GM11168 (cell line): Measurements from ENCODE around the gene ANAPC5.

Source experiments
- in situ Hi-C: fragments of 300-500 bp; cut with MboI; formaldehyde crosslinking; loops from one replicate; pipeline ENCODE4 v1.12.0; 2022; ENCODE audit warnings: low sequenced_read_pairs; ENCODE audit not compliant: unreplicated experiment

Gene ANAPC5

DNA sequence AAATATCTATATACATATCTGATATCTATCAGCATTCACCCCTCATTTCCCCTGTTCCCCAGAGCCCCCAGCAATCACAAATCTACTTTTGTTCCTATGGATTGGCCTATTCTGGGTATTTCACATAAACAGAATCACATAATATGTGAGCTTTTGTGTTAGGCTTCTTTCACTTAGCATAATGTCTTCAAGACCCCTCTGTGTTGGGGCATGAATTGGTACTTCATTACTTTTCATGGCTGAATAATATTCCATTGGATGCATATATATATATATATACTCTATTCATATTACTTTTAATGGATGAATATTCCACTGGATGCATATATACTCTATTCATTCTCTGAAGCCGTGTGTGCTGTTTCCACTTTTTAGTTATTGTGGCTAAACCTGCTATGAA is 84.4 kb downstream of the ANAPC5 start:
- in situ Hi-C loops: no loop called here

DNA sequence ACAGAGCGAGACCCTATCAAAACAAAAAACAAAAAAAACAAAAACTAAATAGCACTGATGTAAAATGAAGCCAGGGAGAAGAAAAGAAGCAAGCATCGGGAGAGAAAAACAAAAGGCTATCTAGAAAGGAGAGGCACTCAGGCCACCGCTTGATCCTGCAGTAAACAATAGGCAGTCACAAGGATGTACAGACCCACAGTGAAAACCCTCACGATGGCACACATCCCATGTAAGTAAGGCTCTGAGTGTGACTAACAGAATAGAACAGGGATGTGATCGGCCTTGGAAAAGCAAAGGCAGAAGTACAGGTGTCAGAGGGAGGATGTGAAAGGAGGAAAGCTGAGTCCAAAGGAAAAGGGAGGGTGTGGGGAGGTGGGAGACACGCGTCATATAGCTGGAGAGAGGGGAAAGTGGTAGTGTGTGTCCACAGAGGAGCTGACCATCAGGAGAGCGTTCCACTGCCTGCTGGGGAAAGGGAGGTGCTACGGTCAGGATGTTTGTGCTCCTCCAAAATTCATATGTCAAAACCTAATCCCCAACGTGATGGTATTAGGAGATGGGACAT is 87.2 kb downstream of the ANAPC5 start:
- in situ Hi-C loops: no loop called here

DNA sequence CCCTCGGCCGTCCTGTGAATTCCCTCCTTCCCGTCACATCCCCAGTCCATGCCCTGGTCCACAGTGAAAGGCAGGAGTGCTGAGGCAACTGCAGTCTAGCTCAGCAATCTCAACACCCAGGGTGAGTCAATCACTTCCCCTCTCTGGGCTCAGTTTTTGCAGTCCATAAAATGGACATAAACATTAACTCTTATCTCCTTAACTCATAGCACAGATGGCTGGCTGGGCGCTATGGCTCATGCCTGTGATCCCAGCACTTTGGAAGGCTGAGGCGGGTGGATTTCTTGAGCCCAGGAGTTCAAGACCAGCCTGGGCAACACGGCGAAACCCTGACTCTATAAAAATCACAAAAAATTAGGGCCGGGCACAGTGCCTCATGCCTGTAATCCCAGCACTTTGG is 88.1 kb downstream of the ANAPC5 start:
- in situ Hi-C loops: no loop called here

DNA sequence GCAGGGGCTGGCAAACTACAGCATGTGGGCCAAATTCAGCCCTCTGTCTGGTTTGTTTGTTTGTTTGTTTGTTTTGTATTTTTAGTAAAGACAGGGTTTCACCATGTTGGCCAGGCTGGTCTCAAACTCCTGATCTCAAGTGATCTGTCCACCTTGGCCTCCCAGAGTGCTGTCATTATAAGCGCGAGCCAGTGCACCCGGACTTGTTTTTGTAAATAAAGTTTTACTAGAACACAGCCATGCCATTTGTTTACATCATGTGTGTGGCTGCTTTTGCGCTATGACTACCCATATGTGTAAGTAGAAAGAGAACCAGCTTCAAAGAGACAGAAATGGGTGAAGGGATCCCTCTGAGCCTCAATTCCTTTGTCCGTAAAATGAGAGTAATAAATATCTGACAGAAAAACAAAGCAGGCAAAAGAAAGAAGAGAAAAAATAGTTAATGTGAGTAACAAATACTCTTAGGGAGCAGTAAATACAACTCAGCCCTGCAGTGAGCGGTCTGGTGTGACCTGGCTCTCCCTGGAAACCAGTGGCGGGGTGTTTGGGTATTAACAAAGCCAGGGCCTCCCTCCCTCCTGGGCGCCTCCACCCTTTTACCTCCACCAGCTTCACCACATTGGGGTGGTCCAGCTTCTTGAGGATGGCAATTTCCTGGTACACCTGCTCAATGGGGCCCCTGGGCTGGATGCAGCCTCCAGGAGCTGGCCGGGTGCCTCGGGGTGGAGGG is 88.8 kb downstream of the ANAPC5 start:
- in situ Hi-C loops: no loop called here

DNA sequence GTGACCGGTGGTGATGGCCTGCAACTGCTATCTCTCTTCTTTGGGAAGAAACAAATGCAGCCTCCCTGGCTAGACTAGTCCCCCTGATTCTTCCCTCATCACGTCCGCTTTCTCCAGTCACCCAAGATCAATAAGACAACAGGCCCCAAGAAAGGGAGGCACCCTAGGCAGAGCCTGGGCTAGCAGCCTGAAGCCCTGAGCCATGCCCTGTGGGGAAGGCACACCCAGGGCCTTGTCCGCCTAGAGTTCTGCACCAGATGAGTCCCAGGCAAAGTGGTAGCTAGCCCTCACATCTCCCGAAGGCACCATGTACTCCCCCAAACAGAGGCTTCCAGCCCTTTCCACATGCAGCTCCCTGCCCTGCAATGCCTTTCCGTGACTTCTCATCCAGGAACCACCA is 90.8 kb downstream of the ANAPC5 start:
- in situ Hi-C loops: no loop called here

DNA sequence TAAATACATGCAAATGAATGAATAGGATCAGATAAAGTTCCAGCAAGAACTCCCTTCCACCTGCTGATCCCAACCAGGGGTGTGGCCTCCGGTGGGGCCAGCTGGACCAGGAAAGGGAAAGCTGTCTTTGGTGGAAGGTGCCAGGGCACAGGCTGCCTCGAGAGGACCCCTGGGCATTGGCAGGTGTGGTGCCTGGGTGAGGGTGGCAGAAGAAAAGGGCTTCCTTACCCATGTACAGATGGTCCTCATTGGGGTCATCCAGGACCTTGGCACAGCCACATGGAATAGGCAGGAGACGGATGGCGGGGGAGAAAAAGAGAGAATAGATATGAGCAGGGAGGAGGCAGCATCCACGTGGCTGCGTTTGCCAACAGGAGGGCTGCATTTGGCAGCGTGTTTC is 92.1 kb downstream of the ANAPC5 start:
- in situ Hi-C loops: no loop called here

DNA sequence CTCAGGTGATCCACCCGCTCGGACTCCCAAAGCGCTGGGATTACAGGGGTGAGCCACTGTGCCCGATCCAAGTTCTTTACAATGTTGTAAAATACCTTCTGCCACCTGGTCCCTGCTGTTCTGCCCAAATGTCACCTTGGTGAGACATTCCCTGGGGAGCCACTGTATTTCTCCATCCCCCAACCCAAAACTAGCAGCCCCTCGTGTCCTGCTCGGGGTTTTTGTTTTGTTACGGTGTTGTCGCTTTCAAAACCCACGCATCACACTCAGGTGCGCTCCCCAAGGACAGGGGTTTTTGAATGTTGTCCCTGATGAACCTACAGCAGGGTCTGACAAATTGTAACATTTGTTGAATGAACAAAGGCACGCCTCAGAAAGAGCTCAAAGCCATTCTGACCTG is 93.1 kb downstream of the ANAPC5 start:
- in situ Hi-C loops: no loop called here
